CD14-positive monocyte (primary cell): ENCODE results near the gene FRY. TPM values are rescaled to one million over a fixed set of nuclear protein-coding genes. Genes with fewer than 3 reads are reported as not detected.

Experiments
- DNase-seq, 3 donors: peaks; one replicate each; pipeline ENCODE4 v3.0.0-alpha.2; 2011 to 2022
- H2AFZ ChIP-seq: 2 replicates; pipeline ENCODE4 v1.6.0; 2012; ENCODE audit warnings: mild to moderate bottlenecking, low read depth, low read length, inconsistent platforms; ENCODE audit not compliant: insufficient read depth, poor library complexity, severe bottlenecking
- H3K27ac ChIP-seq, 2 donors: 1 replicate in 1 of 2; 2 replicates in 1 of 2; pipeline ENCODE4 v1.5.1; 2012 to 2013; ENCODE audit warnings: low read length in 2 of 2, control low read depth in 1 of 2, inconsistent platforms in 1 of 2, low read depth in 1 of 2, mild to moderate bottlenecking in 1 of 2
- H3K27me3 ChIP-seq, 2 donors: one replicate each; pipeline versions ENCODE4 v1.6.0 to v1.6.1; 2011 to 2013; ENCODE audit warnings: low read length in 2 of 2; ENCODE audit not compliant: control insufficient read depth in 2 of 2, insufficient read depth in 2 of 2
- H3K36me3 ChIP-seq, 2 donors: replicated peaks in 1 of 2; 1 replicate in 1 of 2; 2 replicates in 1 of 2; pipeline versions ENCODE4 v1.5.1 to v1.6.1; 2012 to 2013; ENCODE audit warnings: low read length in 2 of 2, control low read depth in 1 of 2, inconsistent platforms in 1 of 2, mild to moderate bottlenecking in 1 of 2; ENCODE audit not compliant: insufficient read depth in 2 of 2, control insufficient read depth in 1 of 2
- H3K4me1 ChIP-seq, 2 donors: 1 replicate in 1 of 2; 2 replicates in 1 of 2; pipeline versions ENCODE4 v1.5.1 to v1.6.1; 2012 to 2013; ENCODE audit warnings: low read length in 2 of 2, control low read depth in 1 of 2, inconsistent platforms in 1 of 2, mild to moderate bottlenecking in 1 of 2, moderate library complexity in 1 of 2; ENCODE audit not compliant: insufficient read depth in 2 of 2, control insufficient read depth in 1 of 2
- H3K4me2 ChIP-seq: replicated peaks from 2 replicates; pipeline ENCODE3; 2012; ENCODE audit warnings: low read length, moderate library complexity, mild to moderate bottlenecking; ENCODE audit not compliant: poor library complexity, severe bottlenecking; ENCODE audit errors: extremely low read depth
- H3K4me3 ChIP-seq, 3 experiments: fragments of 200-600 bp in 1 of 3; sonication (generic) in 1 of 3; replicated peaks in 1 of 3; 1 replicate in 2 of 3; 2 replicates in 1 of 3; pipeline ENCODE4 v1.5.1; 2011 to 2013; ENCODE audit warnings: low read length in 3 of 3, mild to moderate bottlenecking in 3 of 3, control low read depth in 2 of 3, low read depth in 2 of 3, inconsistent platforms in 1 of 3, moderate library complexity in 1 of 3
- H3K79me2 ChIP-seq: 2 replicates; pipeline ENCODE4 v1.6.0; 2012; ENCODE audit warnings: mild to moderate bottlenecking, control low read depth, inconsistent platforms, low read length, moderate library complexity; ENCODE audit not compliant: insufficient read depth
- H3K9ac ChIP-seq: 2 replicates; pipeline ENCODE4 v1.6.0; 2017; ENCODE audit warnings: low read length, mild to moderate bottlenecking; ENCODE audit not compliant: insufficient read depth, poor library complexity, severe bottlenecking
- H3K9me3 ChIP-seq, 2 donors: replicated peaks in 1 of 2; 1 replicate in 1 of 2; 2 replicates in 1 of 2; pipeline versions ENCODE4 v1.5.1 to v1.6.1; 2012 to 2013; ENCODE audit warnings: low read length in 2 of 2, control low read depth in 1 of 2; ENCODE audit not compliant: control insufficient read depth in 1 of 2, insufficient read depth in 1 of 2
- H4K20me1 ChIP-seq: 2 replicates; pipeline ENCODE4 v1.6.0; 2012; ENCODE audit warnings: mild to moderate bottlenecking, low read length, control low read depth, moderate library complexity; ENCODE audit not compliant: insufficient read depth
- H3K27ac Mint-ChIP-seq, 7 donors: one replicate each; pipeline ENCODE4 v1.8.0; 2020; ENCODE audit warnings: mild to moderate bottlenecking in 7 of 7, mixed read lengths in 7 of 7, moderate library complexity in 6 of 7, inconsistent platforms in 2 of 7
- H3K27me3 Mint-ChIP-seq, 3 donors: one replicate each; pipeline ENCODE4 v1.8.0; 2021 to 2022; ENCODE audit warnings: low read depth in 3 of 3, mild to moderate bottlenecking in 3 of 3, mixed read lengths in 3 of 3, moderate library complexity in 3 of 3, inconsistent platforms in 1 of 3
- H3K36me3 Mint-ChIP-seq, 2 donors: one replicate each; pipeline ENCODE4 v1.8.0; 2020; ENCODE audit warnings: mixed read lengths in 2 of 2, inconsistent platforms in 1 of 2, mild to moderate bottlenecking in 1 of 2
- H3K4me1 Mint-ChIP-seq: one replicate; pipeline ENCODE4 v1.8.0; 2020; ENCODE audit warnings: mild to moderate bottlenecking, mixed read lengths
- H3K4me3 Mint-ChIP-seq, 2 donors: one replicate each; pipeline ENCODE4 v1.8.0; 2020; ENCODE audit warnings: mild to moderate bottlenecking in 2 of 2, mixed read lengths in 2 of 2, moderate library complexity in 1 of 2
- H3K9me3 Mint-ChIP-seq, 7 donors: one replicate each; pipeline ENCODE4 v1.8.0; 2020 to 2022; ENCODE audit warnings: mixed read lengths in 7 of 7, mild to moderate bottlenecking in 6 of 7, moderate library complexity in 6 of 7, inconsistent platforms in 2 of 7
- WGBS: methylation state at CpG from one replicate; pipeline ENCODE4 v1.1.5; 2013; ENCODE audit warnings: missing lambda C conversion rate; ENCODE audit not compliant: insufficient coverage; 5-methylcytosine and 5-hydroxymethylcytosine counted together
- intact Hi-C, 2 donors: fragments of 100-400 bp; cut with micrococcal nuclease; formaldehyde crosslinking; loops; one replicate each; pipeline versions ENCODE4 v1.15.0 to v1.15.1; 2023
- polyA plus RNA-seq, 3 donors: library from polyadenylated mRNA; depleted of rRNA in 1 of 3; unstranded in 2 of 3; stranded (reverse) in 1 of 3; fragments of 300-500 nt in 2 of 3; fragments of >200 nt in 1 of 3; fragmentation: Illumina TruSeq in 2 of 3; gene quantifications; 1 replicate in 2 of 3; 2 replicates in 1 of 3; pipeline ENCODE4 v1.2.3, GENCODE V29; 2012 to 2021
- TF ChIP-seq, protein P1 (sequence below): fragments of 200-600 bp; IDR thresholded peaks from one replicate; pipeline ENCODE4 v1.8.0; 2022; ENCODE audit warnings: antibody characterized with exemption, mild to moderate bottlenecking

Gene FRY
- polyA plus RNA-seq, 3 donors: 3.9 to 31.8 (median 5.0) TPM

DNA sequence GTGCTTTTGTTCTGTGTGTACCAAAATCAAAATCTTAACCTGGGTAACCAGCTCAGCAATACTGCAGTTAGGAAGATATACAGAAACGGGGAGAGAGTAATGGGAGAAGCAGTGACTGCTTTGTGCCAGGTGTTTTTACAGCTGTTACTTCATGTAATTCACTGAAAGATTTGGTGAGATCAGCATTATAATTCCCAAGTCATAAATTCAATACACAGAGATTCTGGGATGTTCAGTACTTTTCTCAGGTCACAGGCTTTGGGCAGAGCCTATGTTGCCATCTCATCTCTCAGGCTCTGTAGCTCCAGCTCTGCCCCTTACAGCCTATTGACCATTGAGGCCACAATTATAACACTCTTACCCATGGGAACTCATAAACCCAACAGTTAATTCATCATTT lies 145.1 kb downstream of the FRY start:
- Histone ChIP-seq H3K9me3 (no peaks in the 10 kb centered on the region), H3K27me3 (no peaks in the 10 kb centered on the region), H2AFZ (no peak overlapping the region), H3K4me2 (no peak overlapping the region), H3K27ac (no peak overlapping the region), H4K20me1 (no peaks in the 10 kb centered on the region), H3K4me3 (no peak overlapping the region), H3K9ac (no peak overlapping the region), H3K79me2 (no peaks in the 10 kb centered on the region), H3K36me3 (peaks cover 89 to 99% of the 10 kb centered on the region in 2 donors), H3K4me1 (no peaks in the 10 kb centered on the region)
- TF ChIP-seq, protein P1, sequence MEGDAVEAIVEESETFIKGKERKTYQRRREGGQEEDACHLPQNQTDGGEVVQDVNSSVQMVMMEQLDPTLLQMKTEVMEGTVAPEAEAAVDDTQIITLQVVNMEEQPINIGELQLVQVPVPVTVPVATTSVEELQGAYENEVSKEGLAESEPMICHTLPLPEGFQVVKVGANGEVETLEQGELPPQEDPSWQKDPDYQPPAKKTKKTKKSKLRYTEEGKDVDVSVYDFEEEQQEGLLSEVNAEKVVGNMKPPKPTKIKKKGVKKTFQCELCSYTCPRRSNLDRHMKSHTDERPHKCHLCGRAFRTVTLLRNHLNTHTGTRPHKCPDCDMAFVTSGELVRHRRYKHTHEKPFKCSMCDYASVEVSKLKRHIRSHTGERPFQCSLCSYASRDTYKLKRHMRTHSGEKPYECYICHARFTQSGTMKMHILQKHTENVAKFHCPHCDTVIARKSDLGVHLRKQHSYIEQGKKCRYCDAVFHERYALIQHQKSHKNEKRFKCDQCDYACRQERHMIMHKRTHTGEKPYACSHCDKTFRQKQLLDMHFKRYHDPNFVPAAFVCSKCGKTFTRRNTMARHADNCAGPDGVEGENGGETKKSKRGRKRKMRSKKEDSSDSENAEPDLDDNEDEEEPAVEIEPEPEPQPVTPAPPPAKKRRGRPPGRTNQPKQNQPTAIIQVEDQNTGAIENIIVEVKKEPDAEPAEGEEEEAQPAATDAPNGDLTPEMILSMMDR: no peak
- H3K36me3 Mint-ChIP-seq: peaks cover 72 to 91% of the 10 kb centered on the region in 2 donors
- no peak overlapping the region for H3K27ac Mint-ChIP-seq
- no peaks in the 10 kb centered on the region for H3K4me1 Mint-ChIP-seq
- H3K27me3 Mint-ChIP-seq: no peaks in the 10 kb centered on the region
- intact Hi-C loops: no loop called here
- H3K4me3 Mint-ChIP-seq: no peak overlapping the region
- no peak for DNase-seq
- no CpG with 5 or more reads among the region's 1 CpG for WGBS
- H3K9me3 Mint-ChIP-seq: no peaks in the 10 kb centered on the region

DNA sequence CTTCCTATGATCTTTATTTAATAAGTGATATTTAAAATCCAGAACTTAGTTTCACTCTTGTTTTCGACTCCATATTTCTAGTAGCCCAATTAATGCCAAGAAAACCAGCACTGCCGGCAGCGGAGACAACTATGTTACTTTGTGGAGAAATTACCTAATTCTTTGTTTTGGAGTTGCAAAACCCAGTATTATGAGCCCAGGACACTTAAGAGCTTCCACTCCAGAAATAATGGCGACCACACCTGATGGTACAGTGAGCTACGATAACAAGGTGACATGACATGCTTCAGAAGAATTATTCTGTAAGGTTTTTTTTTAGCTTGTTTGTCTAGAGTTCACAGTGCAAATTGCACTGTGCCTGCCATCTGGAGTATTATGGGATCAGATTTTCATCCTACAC lies 147.2 kb downstream of the FRY start:
- Histone ChIP-seq H3K4me3 (no peak overlapping the region), H3K79me2 (no peaks in the 10 kb centered on the region), H3K4me2 (no peak overlapping the region), H3K36me3 (peaks cover 82 to 99% of the 10 kb centered on the region in 2 donors), H3K27ac (no peak overlapping the region), H3K9me3 (no peaks in the 10 kb centered on the region), H3K9ac (no peak overlapping the region), H3K27me3 (no peaks in the 10 kb centered on the region), H3K4me1 (no peaks in the 10 kb centered on the region), H2AFZ (no peak overlapping the region), H4K20me1 (no peaks in the 10 kb centered on the region)
- DNase-seq: no peak
- intact Hi-C loops: no loop called here
- Mint-ChIP-seq H3K4me3 (no peak overlapping the region), H3K27ac (no peak overlapping the region), H3K36me3 (peaks cover 63 to 88% of the 10 kb centered on the region in 2 donors), H3K4me1 (no peaks in the 10 kb centered on the region), H3K27me3 (no peaks in the 10 kb centered on the region), H3K9me3 (no peaks in the 10 kb centered on the region)
- WGBS: no CpG with 5 or more reads among the region's 5 CpGs
- TF ChIP-seq, protein P1: no peak
